Panc1 (cell line): ENCODE data around the gene VDR. TPM values are rescaled to one million over a fixed set of nuclear protein-coding genes. Genes with fewer than 3 reads are reported as not detected.

Experiments used
- ATAC-seq: fragments of 200-7000 bp; cut with Tn5 transposase; 2 replicates; pipeline ENCODE4 v1.9.1; 2020; ENCODE audit warnings: mild to moderate bottlenecking, moderate library complexity
- BruUV-seq: library from RNA; stranded (reverse); fragments of 400-500 nt; replicated peaks from 2 replicates; lab custom pipeline; 2021; lab: Mats Ljungman, UMichigan
- CTCF ChIA-PET: fragments of 300-600 bp; sonication (Branson Sonifier 250); formaldehyde crosslinking; loops from one replicate; lab custom pipeline; 2022; ENCODE audit warnings: antibody characterized with exemption; lab: Charles Lee
- POLR2A ChIA-PET: fragments of 300-600 bp; sonication (Branson Sonifier 250); formaldehyde crosslinking; loops from one replicate; lab custom pipeline; 2022; ENCODE audit warnings: antibody characterized with exemption; lab: Charles Lee
- DNase-seq: peaks from one replicate; pipeline ENCODE4 v3.0.0-alpha.2; 2010; ENCODE audit warnings: low read depth, low spot score
- H3K27ac ChIP-seq: 2 replicates; pipeline ENCODE4 v1.5.1; 2011; ENCODE audit warnings: mild to moderate bottlenecking, low read length, inconsistent platforms
- H3K27me3 ChIP-seq: fragments of 200-500 bp; sonication (Bioruptor generic); 2 replicates; pipeline ENCODE4 v1.6.0; 2014; ENCODE audit warnings: low read length, inconsistent platforms; ENCODE audit not compliant: control insufficient read depth, insufficient read depth
- H3K36me3 ChIP-seq: fragments of 200-500 bp; sonication (Bioruptor generic); 2 replicates; pipeline ENCODE4 v1.5.1; 2014; ENCODE audit warnings: inconsistent platforms, mild to moderate bottlenecking, low read length, moderate library complexity; ENCODE audit not compliant: control insufficient read depth, insufficient read depth
- H3K4me1 ChIP-seq: 2 replicates; pipeline ENCODE4 v1.5.1; 2011; ENCODE audit warnings: inconsistent platforms, mild to moderate bottlenecking, low read length, moderate library complexity; ENCODE audit not compliant: control insufficient read depth, insufficient read depth
- H3K4me3 ChIP-seq, 2 experiments: 2 replicates each; pipeline ENCODE4 v1.5.1; 2011 to 2012; ENCODE audit warnings: low read depth in 2 of 2, low read length in 2 of 2, mild to moderate bottlenecking in 2 of 2, inconsistent platforms in 1 of 2, moderate library complexity in 1 of 2
- H3K9me3 ChIP-seq: fragments of 200-500 bp; sonication (Bioruptor generic); 2 replicates; pipeline ENCODE4 v1.5.1; 2014; ENCODE audit warnings: low read depth, mild to moderate bottlenecking, inconsistent platforms, low read length, moderate library complexity; ENCODE audit not compliant: control insufficient read depth, insufficient read depth
- POLR2AphosphoS5 ChIP-seq: IDR thresholded peaks from 2 replicates; pipeline ENCODE4 v1.6.1; 2012; ENCODE audit warnings: mild to moderate bottlenecking, low read depth, low read length, moderate library complexity
- SIN3A ChIP-seq: IDR thresholded peaks from 2 replicates; pipeline ENCODE4 v1.6.1; 2012; ENCODE audit warnings: low read depth, mild to moderate bottlenecking, low read length, moderate library complexity, borderline replicate concordance; ENCODE audit not compliant: insufficient read depth
- TCF7L2 ChIP-seq: IDR thresholded peaks from 2 replicates; pipeline ENCODE4 v1.6.1; 2011; ENCODE audit warnings: mild to moderate bottlenecking, low read depth, low read length, inconsistent platforms
- in situ Hi-C: cut with HindIII; loops from 2 replicates; pipeline ENCODE4 v1.10.0; 2016; ENCODE audit warnings: low sequenced_read_pairs, low pct_unique_long_range_greater_than_20kb
- intact Hi-C: fragments of 100-400 bp; cut with micrococcal nuclease; formaldehyde crosslinking; loops from one replicate; pipeline ENCODE4 v1.10.0; 2022; ENCODE audit not compliant: unreplicated experiment
- total RNA-seq: library from RNA; stranded (reverse); gene quantifications from one replicate; pipeline ENCODE4 v1.2.1, GENCODE V29; 2021; ENCODE audit not compliant: unreplicated experiment
- TF ChIP-seq, protein P1 (sequence below), 2 experiments: IDR thresholded peaks; 2 replicates each; pipeline ENCODE4 v1.6.1; 2011 to 2012; ENCODE audit warnings: low read depth in 2 of 2, control low read depth in 1 of 2, low read length in 1 of 2, mild to moderate bottlenecking in 1 of 2, moderate library complexity in 1 of 2; ENCODE audit not compliant: insufficient read depth in 1 of 2
- TF ChIP-seq, protein P2 (sequence below): fragments of 450-650 bp; IDR thresholded peaks from 2 replicates; pipeline ENCODE4 v1.5.1; 2017; ENCODE audit warnings: mild to moderate bottlenecking

Gene VDR
- total RNA-seq, 1 experiment from 2014 or later: 3.0 TPM

DNA sequence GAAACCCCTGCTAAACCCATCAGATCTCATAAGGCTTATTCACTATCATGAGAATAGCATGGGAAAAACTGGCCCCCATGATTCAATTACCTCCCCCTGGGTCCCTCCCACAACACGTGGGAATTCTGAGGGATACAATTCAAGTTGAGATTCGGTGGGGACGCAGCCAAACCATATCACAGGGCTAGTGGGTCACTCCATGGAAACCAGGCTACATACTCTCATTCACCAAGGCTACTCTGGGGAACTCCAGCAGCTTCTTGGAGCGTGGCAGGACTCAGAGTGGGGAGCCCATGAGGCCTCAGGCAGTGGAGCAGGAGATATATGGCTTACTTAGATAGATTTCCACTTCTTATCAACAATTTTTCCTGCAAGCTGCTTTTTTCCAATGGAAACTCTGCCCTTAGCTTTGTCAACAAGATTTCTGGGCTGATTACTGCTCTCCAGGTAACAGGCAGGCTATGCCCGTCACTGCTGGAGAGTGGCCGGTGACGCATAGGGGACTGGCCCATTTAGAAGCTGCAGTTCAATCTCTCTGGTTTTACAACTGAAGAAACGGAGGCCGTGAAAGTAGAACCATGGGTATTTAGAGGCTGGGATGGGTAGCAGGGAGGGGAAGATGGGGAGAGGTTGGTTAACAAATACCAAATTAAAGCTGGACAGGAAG is 16.5 kb downstream of the VDR start:
- TF ChIP-seq, protein P1, sequence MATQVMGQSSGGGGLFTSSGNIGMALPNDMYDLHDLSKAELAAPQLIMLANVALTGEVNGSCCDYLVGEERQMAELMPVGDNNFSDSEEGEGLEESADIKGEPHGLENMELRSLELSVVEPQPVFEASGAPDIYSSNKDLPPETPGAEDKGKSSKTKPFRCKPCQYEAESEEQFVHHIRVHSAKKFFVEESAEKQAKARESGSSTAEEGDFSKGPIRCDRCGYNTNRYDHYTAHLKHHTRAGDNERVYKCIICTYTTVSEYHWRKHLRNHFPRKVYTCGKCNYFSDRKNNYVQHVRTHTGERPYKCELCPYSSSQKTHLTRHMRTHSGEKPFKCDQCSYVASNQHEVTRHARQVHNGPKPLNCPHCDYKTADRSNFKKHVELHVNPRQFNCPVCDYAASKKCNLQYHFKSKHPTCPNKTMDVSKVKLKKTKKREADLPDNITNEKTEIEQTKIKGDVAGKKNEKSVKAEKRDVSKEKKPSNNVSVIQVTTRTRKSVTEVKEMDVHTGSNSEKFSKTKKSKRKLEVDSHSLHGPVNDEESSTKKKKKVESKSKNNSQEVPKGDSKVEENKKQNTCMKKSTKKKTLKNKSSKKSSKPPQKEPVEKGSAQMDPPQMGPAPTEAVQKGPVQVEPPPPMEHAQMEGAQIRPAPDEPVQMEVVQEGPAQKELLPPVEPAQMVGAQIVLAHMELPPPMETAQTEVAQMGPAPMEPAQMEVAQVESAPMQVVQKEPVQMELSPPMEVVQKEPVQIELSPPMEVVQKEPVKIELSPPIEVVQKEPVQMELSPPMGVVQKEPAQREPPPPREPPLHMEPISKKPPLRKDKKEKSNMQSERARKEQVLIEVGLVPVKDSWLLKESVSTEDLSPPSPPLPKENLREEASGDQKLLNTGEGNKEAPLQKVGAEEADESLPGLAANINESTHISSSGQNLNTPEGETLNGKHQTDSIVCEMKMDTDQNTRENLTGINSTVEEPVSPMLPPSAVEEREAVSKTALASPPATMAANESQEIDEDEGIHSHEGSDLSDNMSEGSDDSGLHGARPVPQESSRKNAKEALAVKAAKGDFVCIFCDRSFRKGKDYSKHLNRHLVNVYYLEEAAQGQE (IDR thresholded peaks at IDR 0.05; ENCODE audit: insufficient read depth in 1 of 2, low read depth in 2 of 2, low read length in 1 of 2): no peak
- TF ChIP-seq SIN3A (no peak), TCF7L2 (no peak), POLR2AphosphoS5 (no peak)
- TF ChIP-seq, protein P2, sequence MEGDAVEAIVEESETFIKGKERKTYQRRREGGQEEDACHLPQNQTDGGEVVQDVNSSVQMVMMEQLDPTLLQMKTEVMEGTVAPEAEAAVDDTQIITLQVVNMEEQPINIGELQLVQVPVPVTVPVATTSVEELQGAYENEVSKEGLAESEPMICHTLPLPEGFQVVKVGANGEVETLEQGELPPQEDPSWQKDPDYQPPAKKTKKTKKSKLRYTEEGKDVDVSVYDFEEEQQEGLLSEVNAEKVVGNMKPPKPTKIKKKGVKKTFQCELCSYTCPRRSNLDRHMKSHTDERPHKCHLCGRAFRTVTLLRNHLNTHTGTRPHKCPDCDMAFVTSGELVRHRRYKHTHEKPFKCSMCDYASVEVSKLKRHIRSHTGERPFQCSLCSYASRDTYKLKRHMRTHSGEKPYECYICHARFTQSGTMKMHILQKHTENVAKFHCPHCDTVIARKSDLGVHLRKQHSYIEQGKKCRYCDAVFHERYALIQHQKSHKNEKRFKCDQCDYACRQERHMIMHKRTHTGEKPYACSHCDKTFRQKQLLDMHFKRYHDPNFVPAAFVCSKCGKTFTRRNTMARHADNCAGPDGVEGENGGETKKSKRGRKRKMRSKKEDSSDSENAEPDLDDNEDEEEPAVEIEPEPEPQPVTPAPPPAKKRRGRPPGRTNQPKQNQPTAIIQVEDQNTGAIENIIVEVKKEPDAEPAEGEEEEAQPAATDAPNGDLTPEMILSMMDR: no peak

DNA sequence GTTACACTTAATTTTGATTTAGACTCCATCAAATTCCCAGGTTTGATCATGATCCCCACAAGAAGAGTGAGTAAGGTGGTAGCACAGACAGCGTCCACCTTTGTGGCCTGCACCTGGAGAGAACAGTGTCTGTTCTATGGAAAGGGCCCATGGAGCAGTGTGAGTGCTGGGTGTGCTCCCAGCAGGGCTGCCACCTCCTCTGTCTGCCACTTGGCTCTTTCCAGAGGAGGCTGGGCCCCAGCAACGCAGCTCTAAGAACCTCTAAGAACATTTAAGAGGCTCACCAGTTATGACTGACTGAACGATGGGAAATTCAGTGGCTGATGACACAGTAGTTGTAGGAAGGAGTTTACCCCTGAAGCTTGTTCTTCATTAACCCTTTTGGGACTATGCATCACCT is 17.3 kb downstream of the VDR start:
- no peak for TF ChIP-seq TCF7L2
- TF ChIP-seq POLR2AphosphoS5: no peak
- TF ChIP-seq, protein P1 (IDR thresholded peaks at IDR 0.05; ENCODE audit: insufficient read depth in 1 of 2, low read depth in 2 of 2, low read length in 1 of 2): no peak
- TF ChIP-seq SIN3A: no peak
- TF ChIP-seq, protein P2: no peak
- DNase-seq (no peak), ATAC-seq (no peak)
- ChIA-PET CTCF (no interaction called here), POLR2A (no interaction called here)
- intact Hi-C loops: no loop called here
- Histone ChIP-seq H3K9me3 (no peaks in the 10 kb centered on the region), H3K36me3 (no peaks in the 10 kb centered on the region), H3K4me3 (no peak overlapping the region), H3K4me1 (no peaks in the 10 kb centered on the region), H3K27ac (no peak overlapping the region), H3K27me3 (no peaks in the 10 kb centered on the region)
- no TSS peak for BruUV-seq
- in situ Hi-C loops: no loop called here

More for the DNA sequence above, 16.5 kb downstream of the VDR start:
- ATAC-seq (no peak), DNase-seq (no peak)
- no peaks in the 10 kb centered on the region for H3K27me3 ChIP-seq
- in situ Hi-C loops (no loop called here), intact Hi-C loops (no loop called here)
- H3K36me3 ChIP-seq: no peaks in the 10 kb centered on the region
- H3K27ac ChIP-seq: no peak overlapping the region
- H3K9me3 ChIP-seq: no peaks in the 10 kb centered on the region
- no TSS peak for BruUV-seq
- H3K4me1 ChIP-seq: no peaks in the 10 kb centered on the region
- ChIA-PET CTCF (no interaction called here), POLR2A (no interaction called here)
- H3K4me3 ChIP-seq: no peak overlapping the region
